H1 (cell line): ENCODE data around the gene RBM47. TPM values are rescaled to one million over a fixed set of nuclear protein-coding genes. Genes with fewer than 3 reads are reported as not detected.

Experiments
- CTCF ChIA-PET: fragments of 300-600 bp; sonication (Branson Sonifier 250); formaldehyde crosslinking; loops from one replicate; lab custom pipeline; 2021; ENCODE audit not compliant: partially characterized antibody; lab: Charles Lee
- POLR2A ChIA-PET: fragments of 300-600 bp; sonication (Branson Sonifier 250); formaldehyde crosslinking; loops from one replicate; lab custom pipeline; 2021; ENCODE audit warnings: inconsistent platforms; ENCODE audit not compliant: partially characterized antibody; lab: Charles Lee
- DNase-seq, 2 experiments: peaks; one replicate each; pipeline versions ENCODE4 v3.0.0 to v3.0.0-alpha.2; 2010 to 2022; ENCODE audit warnings: low spot score in 2 of 2, low read depth in 1 of 2, mixed read lengths in 1 of 2
- FAIRE-seq: peaks from 2 replicates; lab custom pipeline; 2011; peaks lifted over from hg19 to GRCh38; lab: Jason Lieb, UNC
- H2AFZ ChIP-seq: 2 replicates; pipeline ENCODE4 v1.8.1; 2012; ENCODE audit warnings: low read length, inconsistent platforms
- H2AK5ac ChIP-seq: 2 replicates; pipeline ENCODE4 v1.6.1; 2013; ENCODE audit warnings: low read depth, low read length
- H2BK120ac ChIP-seq: replicated peaks from 2 replicates; pipeline ENCODE3; 2013; ENCODE audit warnings: low read depth, low read length, inconsistent platforms
- H2BK12ac ChIP-seq: 2 replicates; pipeline ENCODE4 v1.6.1; 2013; ENCODE audit warnings: low read depth, low read length
- H2BK15ac ChIP-seq: 2 replicates; pipeline ENCODE4 v1.6.1; 2013; ENCODE audit warnings: low read length
- H2BK20ac ChIP-seq: 2 replicates; pipeline ENCODE4 v1.6.1; 2013; ENCODE audit warnings: low read length
- H2BK5ac ChIP-seq: 2 replicates; pipeline ENCODE4 v1.6.1; 2013; ENCODE audit warnings: low read depth, low read length
- H3K14ac ChIP-seq: 2 replicates; pipeline ENCODE4 v1.6.1; 2013; ENCODE audit warnings: inconsistent platforms; ENCODE audit not compliant: insufficient read length
- H3K18ac ChIP-seq: 2 replicates; pipeline ENCODE4 v1.6.1; 2013; ENCODE audit warnings: low read length; ENCODE audit errors: extremely low read depth
- H3K23ac ChIP-seq: 2 replicates; pipeline ENCODE4 v1.6.1; 2013; ENCODE audit warnings: inconsistent platforms; ENCODE audit not compliant: insufficient read length
- H3K23me2 ChIP-seq: 2 replicates; pipeline ENCODE4 v1.6.1; 2013; ENCODE audit warnings: low read depth, low read length
- H3K27ac ChIP-seq: 2 replicates; pipeline ENCODE4 v1.6.1; 2011; ENCODE audit warnings: low read depth, low read length, inconsistent platforms
- H3K27me3 ChIP-seq, 4 experiments: replicated peaks in 1 of 4; 1 replicate in 1 of 4; 2 replicates in 3 of 4; pipeline versions ENCODE4 v1.6.1 to v1.8.1; 2011 to 2013; ENCODE audit warnings: low read length in 3 of 4, mild to moderate bottlenecking in 3 of 4, inconsistent platforms in 2 of 4, mixed read lengths in 2 of 4, moderate library complexity in 1 of 4; ENCODE audit not compliant: control insufficient read depth in 3 of 4, insufficient read depth in 3 of 4; ENCODE audit errors: extremely low read depth in 1 of 4
- H3K36me3 ChIP-seq, 4 experiments: 2 replicates each; pipeline versions ENCODE4 v1.6.1 to v1.8.1; 2011 to 2013; ENCODE audit warnings: mild to moderate bottlenecking in 4 of 4, low read length in 3 of 4, moderate library complexity in 2 of 4, control low read depth in 1 of 4, inconsistent platforms in 1 of 4; ENCODE audit not compliant: insufficient read depth in 4 of 4, control insufficient read depth in 2 of 4
- H3K4ac ChIP-seq: replicated peaks from 2 replicates; pipeline ENCODE3; 2013; ENCODE audit warnings: low read length, low read depth, mixed read lengths, inconsistent platforms; ENCODE audit not compliant: insufficient read length
- H3K4me1 ChIP-seq, 4 experiments: replicated peaks in 1 of 4; 1 replicate in 1 of 4; 2 replicates in 3 of 4; pipeline versions ENCODE4 v1.6.1 to v1.8.1; 2011 to 2013; ENCODE audit warnings: low read length in 3 of 4, inconsistent platforms in 2 of 4, mixed read lengths in 1 of 4; ENCODE audit not compliant: insufficient read depth in 4 of 4, control insufficient read depth in 3 of 4
- H3K4me2 ChIP-seq, 2 experiments: 2 replicates each; pipeline versions ENCODE4 v1.6.1 to v1.8.1; 2011 to 2013; ENCODE audit warnings: low read depth in 2 of 2, low read length in 2 of 2, control low read depth in 1 of 2, inconsistent platforms in 1 of 2, mild to moderate bottlenecking in 1 of 2; ENCODE audit not compliant: insufficient read depth in 1 of 2
- H3K4me3 ChIP-seq, 4 experiments: fragments of 200-600, 300-600 bp in 1 of 4; sonication (generic), shearing (Covaris generic), sonication (Bioruptor Twin) in 1 of 4; 2 replicates each; pipeline versions ENCODE4 v1.5.1 to v1.8.1; 2011 to 2016; ENCODE audit warnings: low read length in 4 of 4, low read depth in 3 of 4, control low read depth in 2 of 4, inconsistent platforms in 2 of 4, mild to moderate bottlenecking in 2 of 4, mixed read lengths in 1 of 4, moderate library complexity in 1 of 4; ENCODE audit not compliant: insufficient read depth in 2 of 4; ENCODE audit errors: extremely low read depth in 1 of 4
- H3K56ac ChIP-seq: replicated peaks from 2 replicates; pipeline ENCODE3; 2013; ENCODE audit warnings: low read depth, mild to moderate bottlenecking, mixed read lengths, low read length, inconsistent platforms; ENCODE audit not compliant: insufficient read length
- H3K79me1 ChIP-seq: 2 replicates; pipeline ENCODE4 v1.6.1; 2013; ENCODE audit warnings: low read depth, low read length, control low read depth
- H3K79me2 ChIP-seq, 2 experiments: 2 replicates each; pipeline versions ENCODE4 v1.6.1 to v1.8.1; 2012 to 2013; ENCODE audit warnings: low read length in 2 of 2, mild to moderate bottlenecking in 2 of 2, inconsistent platforms in 1 of 2; ENCODE audit not compliant: insufficient read depth in 2 of 2, control insufficient read depth in 1 of 2
- H3K9ac ChIP-seq, 4 experiments: replicated peaks in 1 of 4; 1 replicate in 1 of 4; 2 replicates in 3 of 4; pipeline versions ENCODE4 v1.6.1 to v1.8.1; 2011 to 2013; ENCODE audit warnings: low read depth in 3 of 4, low read length in 3 of 4, control low read depth in 2 of 4, mild to moderate bottlenecking in 2 of 4, moderate library complexity in 2 of 4, inconsistent platforms in 1 of 4; ENCODE audit errors: extremely low read depth in 1 of 4
- H3K9me3 ChIP-seq, 2 experiments: 2 replicates each; pipeline versions ENCODE4 v1.6.1 to v1.8.1; 2012 to 2013; ENCODE audit warnings: mild to moderate bottlenecking in 2 of 2, moderate library complexity in 2 of 2, control low read depth in 1 of 2, inconsistent platforms in 1 of 2, low read depth in 1 of 2, low read length in 1 of 2, mixed read lengths in 1 of 2; ENCODE audit not compliant: insufficient read depth in 2 of 2
- H4K20me1 ChIP-seq, 2 experiments: replicated peaks in 1 of 2; 2 replicates each; pipeline versions ENCODE3 to v1.8.1; 2011 to 2013; ENCODE audit warnings: inconsistent platforms in 2 of 2, low read length in 2 of 2, mild to moderate bottlenecking in 1 of 2; ENCODE audit not compliant: insufficient read depth in 2 of 2, control insufficient read depth in 1 of 2
- H4K5ac ChIP-seq: 2 replicates; pipeline ENCODE4 v1.6.1; 2013; ENCODE audit warnings: low read length, low read depth, mixed read lengths, inconsistent platforms; ENCODE audit not compliant: insufficient read length
- H4K8ac ChIP-seq: 2 replicates; pipeline ENCODE4 v1.8.0; 2013; ENCODE audit warnings: mild to moderate bottlenecking, moderate library complexity, low read length, inconsistent platforms; ENCODE audit not compliant: insufficient read depth; ENCODE audit errors: extremely low read depth
- H4K91ac ChIP-seq: replicated peaks from 2 replicates; pipeline ENCODE3; 2013; ENCODE audit warnings: low read length, mixed read lengths, inconsistent platforms; ENCODE audit not compliant: insufficient read length
- POLR2A ChIP-seq, 2 experiments: IDR thresholded peaks; 1 replicate in 1 of 2; 2 replicates in 1 of 2; pipeline ENCODE4 v1.6.1; 2011; ENCODE audit warnings: low read depth in 2 of 2, low read length in 2 of 2, mild to moderate bottlenecking in 2 of 2; ENCODE audit errors: control extremely low read depth in 1 of 2
- RAD21 ChIP-seq, 2 experiments: IDR thresholded peaks in 1 of 2; conservative IDR thresholded peaks in 1 of 2; 2 replicates each; pipeline ENCODE4 v1.6.1; 2011; ENCODE audit warnings: low read depth in 2 of 2, low read length in 2 of 2, improper control_type of control experiment in 1 of 2, inconsistent platforms in 1 of 2, mild to moderate bottlenecking in 1 of 2, moderate library complexity in 1 of 2
- WGBS, 2 experiments: shearing (Covaris generic) in 1 of 2; methylation state at CpG; one replicate each; pipeline versions ENCODE4 v1.1.6 to v1.1.7; 2013 to 2015; ENCODE audit warnings: low lambda C conversion rate in 2 of 2, mixed read lengths in 2 of 2, inconsistent platforms in 1 of 2, low coverage in 1 of 2, missing lambda C conversion rate in 1 of 2; ENCODE audit not compliant: insufficient replicate concordance in 2 of 2, insufficient coverage in 1 of 2, insufficient read length in 1 of 2; ENCODE audit errors: extremely low coverage in 1 of 2, missing lambda C conversion rate in 1 of 2; 5-methylcytosine and 5-hydroxymethylcytosine counted together
- polyA plus RNA-seq, 7 experiments: library from polyadenylated mRNA; depleted of rRNA in 3 of 7; stranded (reverse) in 5 of 7; unstranded in 2 of 7; fragments of >200 nt in 5 of 7; fragments of 200-250 nt in 2 of 7; gene quantifications; 1 replicate in 5 of 7; 2 replicates in 1 of 7; 4 replicates in 1 of 7; pipeline versions ENCODE4 v1.2.1 to v1.2.3, GENCODE V29; 2011 to 2013; ENCODE audit warnings: missing spikeins in 2 of 7, mixed read lengths in 2 of 7
- total RNA-seq: library from RNA; stranded (reverse); fragmentation: NEBNext Ultra II Directional; extraction: Animal tissue kit (Norgen Biotek cat#: 25700); gene quantifications from 2 replicates; pipeline ENCODE4 v1.2.1, GENCODE V29; 2021

RBM47 gene
- total and polyA plus RNA-seq, 2 of the 8 experiments (the other 6 are each of a cell fraction or from before 2014, with no cell fraction given) = 42.8 to 78.9 TPM

GRCh38 chr4:40425799-40426574, 203.7 kb downstream of the RBM47 start:
- no peaks in the 10 kb centered on the region for H3K4me1 ChIP-seq
- H4K8ac ChIP-seq = no peak overlapping the region; the same call in 1 of the 2 replicates
- no peak overlapping the region for H2BK120ac ChIP-seq
- H3K79me2 ChIP-seq = no peaks in the 10 kb centered on the region
- H3K56ac ChIP-seq = no peak overlapping the region
- H2BK15ac ChIP-seq = no peak overlapping the region
- FAIRE-seq (no peak), DNase-seq (no peak)
- H3K27me3 ChIP-seq = no peaks in the 10 kb centered on the region
- no peak overlapping the region for H3K14ac ChIP-seq
- no peak overlapping the region for H2BK5ac ChIP-seq
- H3K4ac ChIP-seq = no peak overlapping the region
- TF ChIP-seq POLR2A (IDR thresholded peaks at IDR 0.05; ENCODE audit: control extremely low read depth in 1 of 2, low read depth in 2 of 2, low read length in 2 of 2) = no peak
- peak in 1 of 2 experiments; percentile 16; a peak in 1 of 4 replicates for TF ChIP-seq RAD21 (IDR thresholded peaks at IDR 0.05 in 1 of 2, conservative IDR thresholded peaks at IDR 0.05 in 1 of 2; ENCODE audit: low read depth in 2 of 2, low read length in 2 of 2)
- CTCF ChIA-PET = interaction anchor here (0.8 to 1.3 kb wide), 2 partner anchors 9 to 294 kb away, joined by 3 read pairs; no protein-coding TSS in a partner anchor
- H2BK20ac ChIP-seq = no peak overlapping the region
- H3K9ac ChIP-seq = no peak overlapping the region
- H3K23me2 ChIP-seq = no peaks in the 10 kb centered on the region
- peaks cover 2 to 23% (median 8%) of the 10 kb centered on the region in 4 experiments; a peak in 6 of 8 replicates for H3K36me3 ChIP-seq
- H4K20me1 ChIP-seq = peaks cover 0 to 3% of the 10 kb centered on the region in 2 experiments
- no peak overlapping the region for H2AFZ ChIP-seq
- H4K5ac ChIP-seq = no peak overlapping the region
- no peaks in the 10 kb centered on the region for H3K79me1 ChIP-seq
- 92% methylated on average over 23 of the region's 24 CpGs; no CpG with 5 or more reads in 1 of the 2 experiments for WGBS, 2 experiments
- H3K27ac ChIP-seq = no peak overlapping the region
- POLR2A ChIA-PET = no interaction called here
- no peak overlapping the region for H3K23ac ChIP-seq
- H2BK12ac ChIP-seq = no peak overlapping the region
- H3K4me2 ChIP-seq = no peak overlapping the region
- H2AK5ac ChIP-seq = no peak overlapping the region
- H3K9me3 ChIP-seq = no peaks in the 10 kb centered on the region
- no peak overlapping the region for H3K4me3 ChIP-seq
- H4K91ac ChIP-seq = no peak overlapping the region
- H3K18ac ChIP-seq = no peak overlapping the region
